Activated CD4-positive, alpha-beta T cell treated with anti-CD3 and anti-CD28 coated beads for 1 hour (primary cell): ENCODE data around the gene SYNDIG1.

Experiments
- DNase-seq: peaks from one replicate; pipeline ENCODE4 v3.0.0-alpha.2; 2020

SYNDIG1 gene

GRCh38 chr20:24681634-24682495 lies 212.4 kb downstream of the SYNDIG1 start:
- DNase-seq = no peak

DNA sequence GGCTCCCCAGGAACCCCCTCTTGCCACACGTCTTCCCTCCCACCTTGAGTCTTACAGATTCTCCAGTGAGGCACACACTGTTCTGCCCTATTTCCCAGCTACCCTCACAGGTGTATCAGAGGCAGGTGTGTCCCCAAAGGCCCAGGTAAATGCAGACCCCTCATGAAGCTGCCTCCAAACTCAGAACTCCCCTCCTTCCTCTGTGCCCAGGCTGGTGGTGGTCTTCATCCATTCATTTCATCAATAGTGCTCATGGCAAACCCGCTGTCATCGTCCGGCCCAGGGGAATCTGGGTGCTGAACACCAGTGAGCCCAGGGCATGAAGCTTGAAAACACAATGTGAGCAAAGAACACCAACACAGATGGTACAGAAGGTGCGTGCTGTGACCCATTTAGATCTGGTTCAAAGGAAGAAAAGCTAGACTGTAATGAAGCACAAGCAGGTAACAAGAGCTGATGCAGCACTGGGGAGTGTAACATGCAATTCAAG lies 213.1 kb downstream of the SYNDIG1 start:
- DNase-seq = no peak

GRCh38 chr20:24683676-24684075 lies 214.2 kb downstream of the SYNDIG1 start:
- no peak for DNase-seq

DNA sequence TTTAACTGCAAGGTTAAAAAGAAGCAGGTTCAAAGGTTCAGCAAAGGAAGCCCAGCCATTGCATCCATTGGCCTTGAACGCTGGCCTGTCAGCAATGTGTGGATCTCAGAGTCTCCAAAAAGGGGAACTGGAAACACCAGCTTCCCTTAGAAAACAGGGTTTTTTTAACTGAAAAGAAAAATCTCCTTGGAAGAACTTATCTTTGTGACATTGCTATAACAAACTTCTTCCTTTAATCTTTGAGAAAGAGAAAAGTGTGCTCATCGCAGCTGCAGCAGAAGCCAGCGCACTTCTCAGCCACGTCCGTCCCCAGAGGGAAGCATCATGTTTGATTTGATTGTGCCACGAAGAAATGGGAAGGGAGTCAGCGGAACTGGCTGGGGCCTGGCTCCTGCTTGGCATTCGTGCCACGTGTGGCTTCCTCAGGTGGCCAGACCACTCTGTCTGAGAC lies 215.0 kb downstream of the SYNDIG1 start:
- DNase-seq = no peak

- DNase-seq = no peak
These were observed 215.7 kb downstream of the SYNDIG1 start for GRCh38 chr20:24684956-24685691.

- no peak for DNase-seq
These were observed 216.3 kb downstream of the SYNDIG1 start for GRCh38 chr20:24685736-24686135.

- DNase-seq = no peak
These were observed 216.7 kb downstream of the SYNDIG1 start for GRCh38 chr20:24686156-24686555.

DNA sequence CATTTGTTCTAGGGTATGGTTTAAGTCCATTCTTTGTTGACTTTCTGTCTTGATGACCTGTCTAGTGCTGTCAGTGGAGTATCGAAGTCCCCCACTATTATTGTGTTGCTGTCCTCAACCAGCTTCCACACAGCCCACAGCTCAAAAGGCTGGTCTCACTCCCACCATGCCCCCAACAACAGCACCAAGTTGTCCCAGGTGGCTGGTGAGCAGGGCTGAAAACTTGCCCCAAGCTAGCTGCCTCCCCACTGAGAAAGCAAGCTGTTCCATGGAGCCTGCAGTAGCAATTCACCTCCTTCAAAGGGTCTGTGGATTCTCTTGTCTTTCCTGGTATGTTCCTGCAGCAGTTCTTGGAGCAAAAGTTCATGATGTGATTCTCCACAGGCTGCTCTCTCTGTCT lies 221.0 kb downstream of the SYNDIG1 start:
- no peak for DNase-seq

- no peak for DNase-seq
These were observed 222.5 kb downstream of the SYNDIG1 start for GRCh38 chr20:24691901-24692351.

GRCh38 chr20:24692446-24693200 lies 223.2 kb downstream of the SYNDIG1 start:
- DNase-seq = no peak

DNA sequence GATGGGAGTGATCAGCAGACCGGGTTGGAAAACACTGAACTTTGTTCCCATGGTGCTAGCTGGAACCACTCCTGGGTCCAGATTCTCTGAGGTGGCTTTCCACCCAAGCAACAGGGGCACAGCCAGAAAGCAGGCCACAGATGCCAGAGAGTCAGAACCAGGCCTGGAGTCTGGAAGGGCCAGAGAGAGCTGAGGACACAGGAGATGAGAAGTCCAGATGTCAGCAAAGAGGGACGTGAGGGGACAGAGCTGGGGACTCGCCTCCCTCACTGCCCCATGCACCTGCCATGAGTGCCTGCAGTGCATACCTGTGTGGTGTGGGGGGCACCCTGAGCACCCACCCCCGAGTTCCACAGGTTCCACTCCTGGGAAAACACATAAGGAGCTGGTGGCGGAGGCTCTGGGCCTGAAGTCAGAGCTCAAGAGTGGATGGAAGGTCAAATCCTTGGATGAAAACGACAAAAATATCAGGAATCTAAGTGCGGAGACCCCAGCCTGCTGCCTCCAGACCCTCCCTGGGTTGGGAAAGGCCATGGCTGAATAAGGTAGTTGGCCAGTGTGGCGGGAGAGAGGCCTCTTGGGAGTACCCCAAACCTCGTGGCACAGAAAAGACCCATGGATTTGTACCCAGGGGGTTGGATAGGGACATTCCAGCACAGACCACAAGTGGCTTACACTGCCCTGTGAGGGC lies 224.2 kb downstream of the SYNDIG1 start:
- peak; percentile 3 for DNase-seq

DNA sequence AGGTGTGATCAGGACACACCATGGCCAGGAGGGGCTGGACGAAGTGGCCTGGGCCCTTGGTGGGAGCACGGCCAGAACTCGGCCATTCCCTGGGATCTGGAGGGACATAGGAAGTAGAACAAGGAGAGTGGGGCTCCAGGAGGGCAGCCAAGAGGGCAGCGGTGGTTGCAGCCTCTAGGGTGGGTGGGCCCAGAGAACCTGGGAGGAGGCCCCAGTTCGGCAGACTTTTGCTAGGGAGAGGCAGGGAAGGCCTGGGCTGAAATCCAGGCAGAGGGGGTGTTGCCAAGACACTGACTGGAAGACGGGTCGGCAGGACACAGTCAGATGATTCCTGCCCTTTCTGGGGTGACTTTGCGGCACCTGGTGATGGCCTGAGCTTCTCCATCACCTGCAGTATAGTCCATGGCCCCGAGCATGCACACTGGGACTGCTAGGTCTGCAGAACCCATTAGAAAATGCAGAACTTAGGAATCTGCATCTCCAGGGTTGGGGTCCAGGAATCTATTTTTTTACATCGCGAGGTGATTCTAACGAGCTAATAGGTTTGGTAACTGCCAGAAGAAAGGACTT lies 224.8 kb downstream of the SYNDIG1 start:
- peak; percentile 4 for DNase-seq

- DNase-seq = no peak
These were observed 225.5 kb downstream of the SYNDIG1 start for GRCh38 chr20:24694727-24695528.

- peak; percentile 5 for DNase-seq
These were observed 226.2 kb downstream of the SYNDIG1 start for GRCh38 chr20:24695529-24696225.

DNA sequence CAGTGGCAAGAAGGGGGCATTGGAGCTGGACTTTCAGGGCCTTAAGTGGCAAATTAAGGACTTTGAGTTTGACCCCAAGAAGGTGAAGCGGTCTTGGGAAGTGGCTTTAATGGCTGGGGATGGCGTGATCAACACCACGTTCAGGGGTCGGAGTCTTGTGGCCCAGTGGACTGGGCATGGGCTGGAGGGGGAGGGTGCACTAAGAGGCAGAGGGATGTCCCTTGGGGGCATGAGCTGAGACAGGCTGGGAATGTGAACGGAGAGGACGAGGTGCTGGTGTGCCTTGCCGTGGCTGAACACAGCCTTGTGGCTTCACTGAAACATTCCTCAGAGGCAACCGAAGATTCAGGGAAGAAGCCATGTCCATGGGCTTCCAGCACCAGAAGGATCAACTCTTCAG lies 227.0 kb downstream of the SYNDIG1 start:
- DNase-seq = no peak

DNA sequence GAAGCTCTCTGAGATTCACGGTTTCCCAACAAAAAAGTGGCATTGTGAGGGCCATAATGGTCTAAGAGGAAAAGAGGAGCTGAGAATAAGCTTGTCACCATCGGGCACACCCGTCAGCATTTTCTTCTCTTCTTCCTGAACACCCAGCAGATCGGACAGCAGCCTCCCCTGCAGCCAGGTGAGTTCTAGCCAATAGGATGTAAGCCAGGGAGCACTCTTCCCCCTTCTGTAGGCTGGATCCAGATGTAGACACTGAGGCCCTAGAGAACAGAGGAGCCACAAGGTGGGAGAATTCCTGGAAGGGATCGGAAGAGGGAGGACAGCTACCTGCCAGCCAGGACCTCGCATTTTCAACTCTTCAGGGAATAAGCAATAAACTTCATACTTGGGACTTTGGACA lies 228.0 kb downstream of the SYNDIG1 start:
- DNase-seq = no peak

GRCh38 chr20:24698189-24698588 lies 228.8 kb downstream of the SYNDIG1 start:
- DNase-seq = no peak

DNA sequence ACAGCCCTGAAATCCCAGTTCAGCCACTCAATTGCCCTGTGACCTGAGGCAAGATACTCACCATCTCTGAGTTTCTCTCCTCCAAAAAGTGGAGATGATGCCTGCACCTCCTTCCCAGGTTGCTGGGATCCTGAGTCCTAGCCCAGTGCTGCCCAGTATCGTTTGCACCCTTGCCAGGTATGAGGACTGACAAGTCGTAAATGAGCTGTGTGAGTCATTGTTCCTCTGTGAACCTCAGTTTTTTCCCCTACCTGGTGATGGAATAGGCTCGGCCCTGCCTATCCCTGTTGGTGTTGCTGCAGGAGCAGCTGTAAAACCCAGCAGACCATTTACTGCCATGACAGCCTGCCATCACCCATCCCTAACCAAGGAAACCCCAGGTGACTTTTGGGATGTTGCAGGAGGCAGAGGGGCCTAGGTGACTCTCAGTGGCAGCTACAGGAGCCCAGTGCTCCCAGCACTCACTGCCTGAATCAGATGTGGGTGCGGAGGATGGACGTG lies 229.3 kb downstream of the SYNDIG1 start:
- DNase-seq = no peak

- DNase-seq = no peak
These were observed 230.1 kb downstream of the SYNDIG1 start for GRCh38 chr20:24699321-24700165.
